Neutrophil (primary cell): ENCODE results near the gene NRXN3.

Source experiments
- H3K27ac ChIP-seq: fragments of 200-600 bp; sonication (generic); 2 replicates; pipeline ENCODE4 v1.5.1; 2016; ENCODE audit warnings: mild to moderate bottlenecking, moderate library complexity
- H3K27me3 ChIP-seq: fragments of 200-600 bp; sonication (generic); 2 replicates; pipeline ENCODE4 v1.6.0; 2016; ENCODE audit warnings: mild to moderate bottlenecking
- H3K36me3 ChIP-seq: fragments of 200-600 bp; sonication (generic); 2 replicates; pipeline ENCODE4 v1.5.1; 2017
- H3K4me1 ChIP-seq, 2 experiments: fragments of 200-600 bp in 1 of 2; sonication (generic) in 1 of 2; 1 replicate in 1 of 2; 2 replicates in 1 of 2; pipeline versions ENCODE4 v1.5.1 to v1.6.1; 2013 to 2016; ENCODE audit warnings: low read depth in 1 of 2, low read length in 1 of 2, mild to moderate bottlenecking in 1 of 2, moderate library complexity in 1 of 2; ENCODE audit not compliant: control insufficient read depth in 1 of 2, insufficient read depth in 1 of 2
- H3K4me3 ChIP-seq, 2 experiments: fragments of 200-600 bp in 1 of 2; sonication (generic) in 1 of 2; 1 replicate in 1 of 2; 2 replicates in 1 of 2; pipeline ENCODE4 v1.5.1; 2013 to 2016; ENCODE audit warnings: low read depth in 1 of 2, low read length in 1 of 2, mild to moderate bottlenecking in 1 of 2, moderate library complexity in 1 of 2
- H3K9me3 ChIP-seq: fragments of 200-600 bp; sonication (generic); 2 replicates; pipeline ENCODE4 v1.5.1; 2016
- CTCF ChIP-seq: fragments of 200-600 bp; sonication (generic); IDR thresholded peaks from 2 replicates; pipeline ENCODE4 v1.5.1; 2016; ENCODE audit warnings: antibody characterized with exemption

Gene NRXN3

DNA sequence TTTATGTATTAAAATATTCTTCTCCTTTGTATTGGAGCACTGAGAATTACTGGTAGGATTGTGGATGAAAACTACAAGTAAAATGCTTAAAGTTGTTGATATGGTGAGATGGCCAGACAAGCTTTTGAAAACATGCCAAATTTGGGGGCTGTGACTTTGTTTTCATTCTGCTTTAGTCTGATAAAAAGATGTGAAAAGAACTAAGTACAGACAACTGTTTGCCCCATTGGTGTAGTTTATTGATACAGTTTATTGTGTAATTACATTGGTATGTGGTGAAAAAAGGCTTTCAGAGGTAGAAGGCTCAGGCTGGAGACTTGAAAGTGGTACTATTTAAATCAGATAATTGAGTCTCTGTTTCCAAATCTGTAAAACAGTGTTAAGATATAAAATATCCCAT, 1294.3 kb downstream of the NRXN3 start:
- H3K27me3 ChIP-seq = no peaks in the 10 kb centered on the region
- H3K27ac ChIP-seq = no peak overlapping the region
- no peaks in the 10 kb centered on the region for H3K4me1 ChIP-seq
- H3K4me3 ChIP-seq = no peak overlapping the region
- no peak for TF ChIP-seq CTCF
- H3K9me3 ChIP-seq = no peaks in the 10 kb centered on the region
- no peaks in the 10 kb centered on the region for H3K36me3 ChIP-seq

- no peak for TF ChIP-seq CTCF
- no peak overlapping the region for H3K27ac ChIP-seq
Measured at GRCh38 chr14:79465651-79466050, 1295.5 kb downstream of the NRXN3 start.

GRCh38 chr14:79466938-79467527, 1296.9 kb downstream of the NRXN3 start:
- H3K27ac ChIP-seq = no peak overlapping the region
- no peak for TF ChIP-seq CTCF
- no peaks in the 10 kb centered on the region for H3K4me1 ChIP-seq
- H3K9me3 ChIP-seq = no peaks in the 10 kb centered on the region
- H3K36me3 ChIP-seq = no peaks in the 10 kb centered on the region
- no peak overlapping the region for H3K4me3 ChIP-seq
- H3K27me3 ChIP-seq = no peaks in the 10 kb centered on the region

More at GRCh38 chr14:79465651-79466050, 1295.5 kb downstream of the NRXN3 start:
- Histone ChIP-seq H3K27me3 (no peaks in the 10 kb centered on the region), H3K4me3 (no peak overlapping the region), H3K36me3 (no peaks in the 10 kb centered on the region), H3K4me1 (no peaks in the 10 kb centered on the region), H3K9me3 (no peaks in the 10 kb centered on the region)

DNA sequence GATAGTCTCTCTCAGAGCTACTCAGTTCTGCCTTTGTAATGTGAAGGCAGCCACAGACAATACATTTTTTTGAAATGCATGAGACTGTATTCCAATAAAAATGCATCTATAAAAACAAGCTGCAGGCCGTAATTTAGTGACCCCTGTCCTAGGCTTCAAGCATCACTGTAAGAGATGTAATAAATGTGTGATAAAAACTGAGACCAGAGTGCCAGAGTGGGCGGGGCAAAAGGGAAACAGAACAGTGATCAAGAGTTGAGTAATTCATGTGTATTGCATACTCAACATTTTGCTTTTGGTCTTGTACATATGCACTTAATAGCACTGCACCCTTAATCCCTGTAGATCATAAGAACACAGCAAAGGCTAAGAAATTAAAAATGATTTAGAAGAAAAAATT, 1297.7 kb downstream of the NRXN3 start:
- Histone ChIP-seq H3K9me3 (no peaks in the 10 kb centered on the region), H3K27me3 (no peaks in the 10 kb centered on the region), H3K36me3 (no peaks in the 10 kb centered on the region), H3K27ac (no peak overlapping the region), H3K4me1 (no peaks in the 10 kb centered on the region), H3K4me3 (no peak overlapping the region)
- no peak for TF ChIP-seq CTCF

GRCh38 chr14:79468486-79468885, 1298.3 kb downstream of the NRXN3 start:
- H3K27ac ChIP-seq = no peak overlapping the region
- no peaks in the 10 kb centered on the region for H3K27me3 ChIP-seq
- H3K4me3 ChIP-seq = no peak overlapping the region
- no peaks in the 10 kb centered on the region for H3K36me3 ChIP-seq
- H3K4me1 ChIP-seq = no peaks in the 10 kb centered on the region
- TF ChIP-seq CTCF = no peak
- no peaks in the 10 kb centered on the region for H3K9me3 ChIP-seq

DNA sequence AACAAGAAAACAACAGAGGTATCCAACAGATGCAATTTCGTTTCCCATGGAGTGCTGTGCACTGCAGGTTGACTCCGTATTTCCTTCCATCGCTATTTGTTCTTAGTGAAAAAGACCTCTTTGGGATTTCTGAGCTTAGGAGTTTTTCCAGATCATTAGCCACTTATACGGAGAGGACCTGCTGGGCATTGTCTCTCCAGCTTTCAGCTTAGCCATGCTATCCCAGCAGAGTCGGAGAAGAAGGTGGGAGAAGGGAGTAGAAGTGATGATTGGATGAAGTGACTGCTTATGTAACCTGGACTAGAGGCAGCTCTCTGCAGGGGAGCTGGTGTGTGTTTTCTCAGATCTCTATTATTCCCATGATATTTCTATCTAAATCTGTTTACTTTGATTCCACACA, 1303.5 kb downstream of the NRXN3 start:
- no peak for TF ChIP-seq CTCF
- H3K4me3 ChIP-seq = no peak overlapping the region
- no peaks in the 10 kb centered on the region for H3K4me1 ChIP-seq
- no peaks in the 10 kb centered on the region for H3K36me3 ChIP-seq
- no peaks in the 10 kb centered on the region for H3K27me3 ChIP-seq
- H3K27ac ChIP-seq = no peak overlapping the region
- no peaks in the 10 kb centered on the region for H3K9me3 ChIP-seq
